ENCODE data around the gene TADA3. TPM values are rescaled to one million over a fixed set of nuclear protein-coding genes. Genes with fewer than 3 reads are reported as not detected.

The TADA3 gene
- total and polyA plus RNA-seq, 3 donors from 2014 or later: 94.6 to 123 (median 123) TPM

GRCh38 chr3:9834520-9835380 lies 42.5 kb upstream of the TADA3 start:
- DNase-seq: no peak

GRCh38 chr3:9833078-9833477 lies 40.8 kb upstream of the TADA3 start:
- no peak for TF ChIP-seq CTCF (IDR thresholded peaks at IDR 0.05)
- TF ChIP-seq POLR2A (IDR thresholded peaks at IDR 0.05): no peak
- 92 to 96% methylated on average over 2 to 9 of the region's 9 CpGs for WGBS, 2 donors
- intact Hi-C loops (cut with DNase I; ENCODE audit: low total_unique reads): no loop called here
- Histone ChIP-seq H3K9me3 (no peaks in the 10 kb centered on the region), H3K4me3 (no peak overlapping the region), H3K4me1 (no peaks in the 10 kb centered on the region), H3K27ac (no peak overlapping the region), H3K27me3 (no peaks in the 10 kb centered on the region), H3K36me3 (ENCODE audit: low read depth, missing control alignments) (no peaks in the 10 kb centered on the region)
- no peak for DNase-seq

More at GRCh38 chr3:9834520-9835380, 42.5 kb upstream of the TADA3 start:
- Histone ChIP-seq H3K4me1 (no peaks in the 10 kb centered on the region), H3K4me3 (no peak overlapping the region), H3K27ac (no peak overlapping the region), H3K36me3 (ENCODE audit: low read depth, missing control alignments) (no peaks in the 10 kb centered on the region), H3K27me3 (no peaks in the 10 kb centered on the region), H3K9me3 (no peaks in the 10 kb centered on the region)
- WGBS, 2 donors: 76 to 80% methylated on average over 12 to 18 of the region's 18 CpGs
- intact Hi-C loops (cut with DNase I; ENCODE audit: low total_unique reads): no loop called here
- TF ChIP-seq CTCF (IDR thresholded peaks at IDR 0.05) (no peak), POLR2A (IDR thresholded peaks at IDR 0.05) (no peak)

GRCh38 chr3:9831253-9831652 lies 39.0 kb upstream of the TADA3 start:
- Histone ChIP-seq H3K27me3 (no peaks in the 10 kb centered on the region), H3K4me1 (no peaks in the 10 kb centered on the region), H3K4me3 (no peak overlapping the region), H3K9me3 (no peaks in the 10 kb centered on the region), H3K27ac (no peak overlapping the region), H3K36me3 (ENCODE audit: low read depth, missing control alignments) (no peaks in the 10 kb centered on the region)
- intact Hi-C loops (cut with DNase I; ENCODE audit: low total_unique reads): no loop called here
- no peak for TF ChIP-seq POLR2A (IDR thresholded peaks at IDR 0.05)
- no peak for TF ChIP-seq CTCF (IDR thresholded peaks at IDR 0.05)
- DNase-seq: no peak
- WGBS, 2 donors: 94 to 97% methylated on average over 3 of the region's 3 CpGs

- intact Hi-C loops (cut with DNase I; ENCODE audit: low total_unique reads): no loop called here
- H3K36me3 ChIP-seq (ENCODE audit: low read depth, missing control alignments): no peaks in the 10 kb centered on the region
- WGBS, 2 donors: 91 to 96% methylated on average over 11 to 17 of the region's 17 CpGs
Measured at GRCh38 chr3:9828801-9829755, 36.8 kb upstream of the TADA3 start.

More at GRCh38 chr3:9828801-9829755, 36.8 kb upstream of the TADA3 start:
- no peaks in the 10 kb centered on the region for H3K9me3 ChIP-seq
- H3K4me3 ChIP-seq: no peak overlapping the region
- DNase-seq: no peak
- no peaks in the 10 kb centered on the region for H3K27me3 ChIP-seq
- TF ChIP-seq POLR2A (IDR thresholded peaks at IDR 0.05): no peak
- TF ChIP-seq CTCF (IDR thresholded peaks at IDR 0.05): no peak
- no peak overlapping the region for H3K27ac ChIP-seq
- H3K4me1 ChIP-seq: no peaks in the 10 kb centered on the region
